HUES64 (cell line): ENCODE data around the gene TMCC2.
A peak's percentile ranks its signal among the peaks of the same experiment; 100 is the strongest.

ENCODE experiments used
- H3K27ac ChIP-seq: 2 replicates; pipeline ENCODE4 v1.7.0; 2013; ENCODE audit warnings: low read depth, low read length, inconsistent platforms
- H3K27me3 ChIP-seq: 2 replicates; pipeline ENCODE4 v1.6.1; 2013; ENCODE audit warnings: mild to moderate bottlenecking, low read length; ENCODE audit not compliant: insufficient read depth
- H3K36me3 ChIP-seq: 2 replicates; pipeline ENCODE4 v1.6.1; 2013; ENCODE audit warnings: mild to moderate bottlenecking, low read length; ENCODE audit not compliant: insufficient read depth
- H3K4me1 ChIP-seq: 2 replicates; pipeline ENCODE4 v1.6.1; 2013; ENCODE audit warnings: mild to moderate bottlenecking, low read length, moderate library complexity; ENCODE audit not compliant: insufficient read depth
- H3K4me3 ChIP-seq: 2 replicates; pipeline ENCODE4 v1.5.1; 2013; ENCODE audit warnings: mild to moderate bottlenecking, low read length, moderate library complexity
- H3K9ac ChIP-seq: 2 replicates; pipeline ENCODE4 v1.6.1; 2013; ENCODE audit warnings: mild to moderate bottlenecking, low read depth, low read length
- H3K9me3 ChIP-seq: 2 replicates; pipeline ENCODE4 v1.6.1; 2013; ENCODE audit warnings: low read depth, low read length; ENCODE audit not compliant: insufficient read depth
- WGBS: fragments of 150-250, 120-280 bp; methylation state at CpG from one replicate; pipeline ENCODE4 v1.1.7; 2013; ENCODE audit warnings: missing lambda C conversion rate; 5-methylcytosine and 5-hydroxymethylcytosine counted together

The TMCC2 gene

DNA sequence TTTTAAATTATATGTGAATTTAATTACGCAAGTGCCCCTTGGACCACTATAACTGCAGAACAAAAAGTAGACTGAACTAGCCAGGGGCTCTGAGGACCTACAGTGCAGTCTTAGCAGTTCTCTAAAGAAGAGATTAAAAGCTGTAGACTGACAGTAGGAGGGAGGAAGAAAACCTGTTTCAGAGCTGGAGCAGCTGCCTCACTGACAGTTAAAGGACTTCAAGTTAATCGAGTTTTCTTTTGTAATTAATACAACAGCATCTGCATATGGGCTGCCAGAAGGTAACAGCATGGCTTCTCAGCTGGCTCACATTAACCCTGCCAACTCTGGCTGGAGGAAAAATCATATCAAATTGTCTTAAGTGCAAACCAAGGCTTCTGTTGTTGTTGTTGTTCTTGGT lies 36.1 kb upstream of the TMCC2 start:
- Histone ChIP-seq H3K27ac (peak overlapping the region; percentile 33; the same call in 1 of the 2 replicates), H3K4me1 (peaks cover 63% of the 10 kb centered on the region)

DNA sequence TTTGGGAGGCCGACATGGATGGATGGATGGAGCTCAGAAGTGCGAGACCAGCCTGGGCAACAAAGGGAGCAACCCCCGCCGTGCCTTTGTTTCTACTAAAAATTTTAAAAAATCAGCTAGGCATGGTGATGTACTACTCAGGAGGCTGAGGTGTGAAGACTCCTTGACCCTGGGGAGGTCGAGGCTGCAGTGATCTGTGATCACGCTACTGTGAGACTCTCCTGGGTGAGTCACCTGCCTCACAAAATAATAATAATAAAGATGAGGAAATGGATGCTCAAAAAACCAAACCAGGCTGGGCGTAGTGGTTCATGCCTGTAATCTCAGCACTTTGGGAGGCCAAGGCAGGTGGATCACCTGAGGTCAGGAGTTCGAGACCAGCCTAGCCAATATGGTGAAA lies 35.5 kb upstream of the TMCC2 start:
- no peaks in the 10 kb centered on the region for H3K9me3 ChIP-seq

More for the DNA sequence above, 36.1 kb upstream of the TMCC2 start:
- H3K9me3 ChIP-seq = no peaks in the 10 kb centered on the region
- no peak overlapping the region for H3K9ac ChIP-seq
- 22% methylated on average over 2 of the region's 2 CpGs for WGBS
- H3K4me3 ChIP-seq = peak overlapping the region; percentile 26; the same call in 1 of the 2 replicates
- H3K27me3 ChIP-seq = no peaks in the 10 kb centered on the region
- peaks cover 6% of the 10 kb centered on the region for H3K36me3 ChIP-seq

DNA sequence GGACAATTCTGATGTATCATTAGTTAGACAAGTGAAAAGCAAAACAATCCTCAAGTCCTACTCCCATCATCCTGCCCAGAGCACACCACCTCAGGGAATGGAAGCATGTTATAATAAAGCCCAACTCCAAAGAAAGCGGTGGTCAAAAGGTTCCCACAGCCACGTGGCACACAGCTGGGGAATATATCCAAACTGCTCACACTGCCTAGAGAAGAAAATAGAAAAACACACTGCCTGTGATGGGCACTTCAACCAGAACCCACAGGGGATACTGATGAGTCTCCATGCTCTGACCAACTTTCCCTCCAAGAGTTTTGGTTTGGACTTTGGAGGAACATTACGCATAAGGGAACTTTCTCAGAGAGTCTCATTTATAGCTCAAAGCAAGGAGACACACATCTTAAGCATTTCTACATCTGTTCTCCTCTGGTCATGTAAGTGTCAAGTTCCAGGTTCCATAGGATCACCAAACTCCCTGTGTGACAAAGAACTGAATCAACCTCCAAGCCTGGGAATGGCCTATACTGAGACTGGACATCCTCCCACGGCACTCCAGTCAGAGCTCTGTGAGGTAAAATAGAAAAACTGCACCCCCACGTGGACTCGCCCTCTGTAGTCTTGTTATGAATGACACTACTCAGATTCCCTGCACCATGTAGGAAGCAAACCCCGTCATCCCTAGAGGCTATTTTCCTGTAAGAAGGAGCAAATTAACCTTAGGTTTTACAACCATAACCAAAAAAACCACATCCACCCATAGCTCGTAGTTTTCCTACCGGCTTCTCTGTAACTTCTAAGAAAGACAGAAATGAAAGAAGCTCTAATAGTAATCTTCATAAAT lies 28.4 kb upstream of the TMCC2 start:
- Histone ChIP-seq H3K9ac (no peak overlapping the region), H3K36me3 (no peaks in the 10 kb centered on the region), H3K27me3 (no peaks in the 10 kb centered on the region), H3K9me3 (no peaks in the 10 kb centered on the region), H3K27ac (no peak overlapping the region), H3K4me1 (peaks cover 18% of the 10 kb centered on the region), H3K4me3 (no peak overlapping the region)
- WGBS = 90% methylated on average over 9 of the region's 9 CpGs

More for the DNA sequence above, 35.5 kb upstream of the TMCC2 start:
- Histone ChIP-seq H3K4me1 (peaks cover 61% of the 10 kb centered on the region), H3K36me3 (peaks cover 1% of the 10 kb centered on the region), H3K27me3 (no peaks in the 10 kb centered on the region), H3K4me3 (0 out of 2 replicates have a peak overlapping the region, but pooled peaks have one; percentile 26), H3K9ac (no peak overlapping the region), H3K27ac (peak overlapping the region; percentile 33; the same call in 1 of the 2 replicates)
- WGBS = 42% methylated on average over 8 of the region's 8 CpGs

DNA sequence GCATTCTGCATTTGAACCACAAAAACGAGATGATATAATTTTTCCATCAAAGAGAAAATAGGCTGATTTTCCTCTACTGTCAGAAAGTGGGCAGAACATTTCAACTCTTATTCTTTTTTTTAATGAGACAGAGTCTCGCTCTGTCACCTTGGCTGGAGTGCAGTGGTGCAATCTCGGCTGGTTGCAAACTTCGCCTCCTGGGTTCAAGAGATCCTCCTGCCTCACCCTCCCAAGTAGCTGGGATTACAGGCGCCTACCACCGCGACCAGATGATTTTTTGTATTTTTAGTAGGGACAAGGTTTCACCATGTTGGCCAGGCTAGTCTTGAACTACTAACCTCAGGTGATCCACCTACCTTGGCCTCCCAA lies 27.8 kb upstream of the TMCC2 start:
- H3K27me3 ChIP-seq = no peaks in the 10 kb centered on the region
- no peak overlapping the region for H3K9ac ChIP-seq
- H3K9me3 ChIP-seq = no peaks in the 10 kb centered on the region
- no peak overlapping the region for H3K27ac ChIP-seq
- peaks cover 21% of the 10 kb centered on the region for H3K4me1 ChIP-seq
- no peak overlapping the region for H3K4me3 ChIP-seq
- 97% methylated on average over 7 of the region's 7 CpGs for WGBS
- H3K36me3 ChIP-seq = no peaks in the 10 kb centered on the region

DNA sequence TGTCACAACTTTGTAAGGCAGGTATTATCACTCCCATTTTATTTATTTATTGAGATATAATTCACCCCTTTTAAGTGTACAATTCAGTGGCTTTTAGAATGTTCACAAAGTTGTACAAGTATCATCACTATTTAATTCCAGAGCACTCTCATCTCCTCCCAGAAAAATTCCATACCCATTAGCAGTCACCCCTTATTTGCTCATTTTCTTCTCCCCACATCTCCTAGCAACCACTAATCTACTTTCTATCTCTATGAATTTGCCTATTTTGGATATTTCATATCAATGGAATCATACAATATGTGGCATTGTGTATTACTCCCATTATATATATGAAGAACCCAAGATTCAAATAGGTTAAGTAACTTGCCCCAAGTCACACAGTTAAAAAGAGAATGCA lies 23.2 kb upstream of the TMCC2 start:
- Histone ChIP-seq H3K4me1 (peaks cover 17% of the 10 kb centered on the region; the same call in 1 of the 2 replicates), H3K4me3 (no peak overlapping the region), H3K9ac (no peak overlapping the region), H3K9me3 (no peaks in the 10 kb centered on the region), H3K27me3 (no peaks in the 10 kb centered on the region), H3K36me3 (no peaks in the 10 kb centered on the region), H3K27ac (no peak overlapping the region)

DNA sequence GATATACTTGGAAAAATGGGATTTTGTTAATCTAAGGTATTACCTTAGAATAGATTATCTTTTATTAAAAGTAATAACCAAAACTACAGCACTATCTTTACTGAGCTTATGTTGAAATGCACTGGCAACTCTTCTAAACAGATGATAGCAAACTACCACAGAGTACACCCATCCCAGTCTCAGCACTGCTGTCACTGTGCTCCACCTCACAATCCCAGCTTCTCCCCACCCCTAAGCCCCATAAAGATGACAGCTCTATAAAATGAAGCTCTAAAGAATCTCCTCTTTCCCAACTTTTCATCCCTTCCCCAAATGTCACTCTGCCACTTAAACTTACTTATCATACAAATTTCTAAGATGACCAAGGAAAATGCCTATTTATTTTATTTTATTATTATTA lies 22.7 kb upstream of the TMCC2 start:
- Histone ChIP-seq H3K9ac (no peak overlapping the region), H3K9me3 (no peaks in the 10 kb centered on the region), H3K36me3 (no peaks in the 10 kb centered on the region), H3K27ac (no peak overlapping the region), H3K27me3 (no peaks in the 10 kb centered on the region), H3K4me1 (peaks cover 18% of the 10 kb centered on the region), H3K4me3 (no peak overlapping the region)

DNA sequence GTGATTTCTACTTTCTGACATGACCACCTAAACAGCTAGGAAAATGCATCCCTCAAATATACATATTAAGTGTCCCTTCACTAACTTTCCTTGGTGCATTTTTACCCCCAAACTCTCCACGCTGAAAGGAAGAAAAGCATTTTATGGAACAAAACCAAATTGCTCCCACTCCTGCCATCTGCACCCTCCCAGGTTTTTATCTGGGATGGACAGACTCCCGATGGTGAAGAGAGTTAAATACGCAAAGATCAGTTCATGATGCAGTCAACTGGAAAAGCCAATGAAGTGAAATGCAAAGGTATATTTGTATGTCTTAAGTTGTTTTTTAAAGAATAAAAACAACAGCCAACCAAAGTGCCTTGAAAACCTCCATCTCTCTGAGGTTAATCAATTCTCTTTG lies 18.9 kb upstream of the TMCC2 start:
- 88% methylated on average over 3 of the region's 3 CpGs for WGBS
- H3K9me3 ChIP-seq = no peaks in the 10 kb centered on the region

DNA sequence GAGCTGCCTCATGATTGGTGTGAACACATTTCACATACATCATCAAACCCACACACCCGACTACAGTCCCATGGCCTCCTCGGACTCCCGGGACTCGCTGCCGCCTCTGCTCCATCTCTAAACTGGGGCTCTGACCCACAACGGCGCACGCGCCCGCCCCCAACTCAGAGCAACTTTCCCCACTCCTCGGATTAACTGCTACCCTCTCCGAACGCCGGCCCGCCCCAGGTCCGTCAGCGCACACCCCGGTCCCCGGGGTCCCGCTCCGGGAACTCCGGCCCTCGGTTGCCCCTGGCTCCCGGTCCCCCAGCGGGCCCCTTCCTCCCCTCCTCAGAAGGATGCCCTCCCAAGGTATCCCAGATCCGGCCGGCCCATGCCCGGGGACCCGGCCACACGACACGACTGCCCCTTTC lies 17.0 kb upstream of the TMCC2 start:
- Histone ChIP-seq H3K4me1 (peaks cover 9% of the 10 kb centered on the region), H3K9ac (peak overlapping the region; percentile 74), H3K27ac (peak overlapping the region; percentile 90), H3K27me3 (no peaks in the 10 kb centered on the region), H3K36me3 (no peaks in the 10 kb centered on the region), H3K9me3 (no peaks in the 10 kb centered on the region), H3K4me3 (peak overlapping the region; percentile 95)
- WGBS = under 1% methylated on average over 31 of the region's 31 CpGs

More for the DNA sequence above, 18.9 kb upstream of the TMCC2 start:
- no peak overlapping the region for H3K4me3 ChIP-seq
- peaks cover 15% of the 10 kb centered on the region for H3K4me1 ChIP-seq
- no peak overlapping the region for H3K27ac ChIP-seq
- no peaks in the 10 kb centered on the region for H3K36me3 ChIP-seq
- no peak overlapping the region for H3K9ac ChIP-seq
- no peaks in the 10 kb centered on the region for H3K27me3 ChIP-seq

DNA sequence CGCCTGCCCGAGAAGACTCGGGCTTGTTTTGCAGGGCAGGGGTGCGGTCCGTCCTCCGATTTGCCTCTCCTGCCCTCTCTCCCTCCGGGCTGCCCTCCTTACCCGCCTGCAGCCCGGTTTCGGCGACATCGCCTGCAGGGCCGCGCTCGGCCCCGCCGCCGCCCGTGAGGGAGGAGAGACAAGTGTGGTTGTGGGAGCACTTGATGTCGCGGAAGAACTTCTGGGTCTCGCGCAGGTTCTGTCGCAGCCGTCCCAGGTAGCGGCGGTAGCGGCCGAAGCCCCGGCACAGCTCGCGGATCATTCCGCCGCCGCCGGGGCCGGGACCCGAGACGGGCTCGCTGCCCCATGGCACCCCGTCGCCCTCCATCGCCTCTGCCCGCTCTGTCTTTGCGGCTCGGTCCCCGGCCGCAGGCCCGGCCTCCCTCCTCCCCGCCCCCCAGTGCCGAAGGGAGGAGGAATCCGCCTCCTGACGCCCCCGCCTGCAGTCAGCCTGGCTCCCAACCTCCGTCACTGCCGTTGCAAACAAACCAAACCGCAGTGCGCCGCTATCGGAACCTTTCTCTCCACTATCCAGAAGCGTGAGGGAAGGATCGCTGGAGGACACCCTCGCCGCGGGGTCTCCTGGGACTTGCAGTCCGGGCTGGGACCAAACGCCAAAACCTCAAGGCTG lies 16.4 kb upstream of the TMCC2 start, which contains the start of gene DSTYK:
Gene DSTYK, minus strand, starts transcription at position 534 of the 670 bp plus-strand sequence. Its CDS starts 167 bp downstream, at position 367.
- WGBS = under 1% methylated on average over 67 of the region's 67 CpGs

DNA sequence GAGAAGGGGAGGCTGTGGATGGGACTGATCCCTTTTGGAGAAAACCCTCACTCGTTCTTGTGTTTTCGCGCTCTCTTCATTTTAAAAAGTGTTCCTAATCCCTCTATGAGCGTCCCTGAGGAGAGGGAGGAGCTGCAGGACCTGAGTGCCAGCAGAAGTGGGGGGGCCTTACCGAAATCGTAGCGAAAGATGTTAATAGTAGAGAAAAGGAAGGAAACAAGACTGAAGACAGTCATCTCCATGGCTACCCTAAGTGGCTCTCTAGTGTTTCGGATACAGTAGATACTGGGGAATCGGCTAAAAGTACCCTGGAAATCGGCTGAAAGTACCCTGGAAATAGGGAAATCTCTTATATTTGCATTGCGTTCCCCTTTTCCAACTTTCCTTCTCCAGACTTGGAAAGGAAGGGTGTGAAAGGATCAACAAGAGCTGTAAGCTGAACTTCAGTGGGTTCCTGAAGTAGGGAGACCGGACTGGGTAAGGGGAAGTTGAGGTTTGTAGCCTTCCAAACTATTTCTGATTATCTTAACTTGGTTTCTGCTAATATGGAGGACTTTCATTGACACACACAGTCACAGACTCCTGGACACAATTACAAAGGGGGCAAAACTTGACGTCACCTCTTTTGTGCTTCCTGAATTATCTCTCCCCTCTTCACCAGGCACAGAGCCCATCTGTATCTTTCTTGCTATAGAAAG lies 15.8 kb upstream of the TMCC2 start:
- H3K27me3 ChIP-seq = no peaks in the 10 kb centered on the region
- H3K27ac ChIP-seq = no peak overlapping the region; the same call in 1 of the 2 replicates
- H3K36me3 ChIP-seq = no peaks in the 10 kb centered on the region
- 57% methylated on average over 11 of the region's 13 CpGs for WGBS
- H3K4me1 ChIP-seq = peaks cover 9% of the 10 kb centered on the region
- no peaks in the 10 kb centered on the region for H3K9me3 ChIP-seq
- no peak overlapping the region for H3K9ac ChIP-seq
- peak overlapping the region; percentile 95 for H3K4me3 ChIP-seq

More for the DNA sequence above, 16.4 kb upstream of the TMCC2 start, which contains the start of gene DSTYK:
- H3K36me3 ChIP-seq = no peaks in the 10 kb centered on the region
- H3K4me3 ChIP-seq = peak within 1 kb of the TSS; percentile 95
- peak within 1 kb of the TSS; percentile 74 for H3K9ac ChIP-seq
- no peaks in the 10 kb centered on the region for H3K9me3 ChIP-seq
- H3K4me1 ChIP-seq = peaks cover 9% of the 10 kb centered on the region
- no peaks in the 10 kb centered on the region for H3K27me3 ChIP-seq
- peak within 1 kb of the TSS; percentile 90 for H3K27ac ChIP-seq

DNA sequence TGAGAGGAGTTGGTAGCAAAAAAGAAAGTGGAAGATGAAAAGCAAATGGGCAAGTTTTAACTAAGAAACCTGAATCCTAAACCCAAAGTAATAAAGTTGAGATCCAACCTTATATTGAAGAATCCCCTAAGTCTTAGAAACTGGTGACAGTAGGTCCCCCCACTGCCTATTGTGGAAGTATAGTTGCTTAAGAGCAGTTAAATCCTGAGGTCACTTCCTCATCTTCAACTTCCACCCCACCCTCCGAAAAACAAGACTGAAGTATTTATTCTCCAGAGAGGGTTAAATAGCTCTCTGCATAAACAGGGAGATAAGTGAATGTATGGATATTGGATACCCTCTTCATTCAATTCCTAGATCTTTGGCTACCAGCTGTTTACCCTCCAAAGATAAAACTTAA lies 13.0 kb upstream of the TMCC2 start:
- WGBS = no CpG with 5 or more reads among the region's 1 CpG
- H3K36me3 ChIP-seq = no peaks in the 10 kb centered on the region
- H3K27ac ChIP-seq = no peak overlapping the region
- H3K9ac ChIP-seq = no peak overlapping the region
- H3K4me1 ChIP-seq = peaks cover 9% of the 10 kb centered on the region
- H3K9me3 ChIP-seq = no peaks in the 10 kb centered on the region
- H3K27me3 ChIP-seq = no peaks in the 10 kb centered on the region
- no peak overlapping the region for H3K4me3 ChIP-seq
